ENCODE results near the gene NUDT7. TPM values are rescaled to one million over a fixed set of nuclear protein-coding genes. Genes with fewer than 3 reads are reported as not detected.

The NUDT7 gene
- 5.1 and 6.7 TPM in 2 replicates for total RNA-seq (2022)
- percentile 44 among the genes with signal in this experiment for Bru-seq, nascent RNA
- BruChase-seq, experiment 1, labeled RNA remaining after a 6-hour chase: percentile 40 among the genes with signal in this experiment
- BruChase-seq, experiment 2, labeled RNA remaining after a 2-hour chase: percentile 45 among the genes with signal in this experiment
- long read RNA-seq, partial matches to known transcripts: 1 of 10 reads
- long read RNA-seq, other reads (novel, unspliced or antisense): 5 of 10 reads

DNA sequence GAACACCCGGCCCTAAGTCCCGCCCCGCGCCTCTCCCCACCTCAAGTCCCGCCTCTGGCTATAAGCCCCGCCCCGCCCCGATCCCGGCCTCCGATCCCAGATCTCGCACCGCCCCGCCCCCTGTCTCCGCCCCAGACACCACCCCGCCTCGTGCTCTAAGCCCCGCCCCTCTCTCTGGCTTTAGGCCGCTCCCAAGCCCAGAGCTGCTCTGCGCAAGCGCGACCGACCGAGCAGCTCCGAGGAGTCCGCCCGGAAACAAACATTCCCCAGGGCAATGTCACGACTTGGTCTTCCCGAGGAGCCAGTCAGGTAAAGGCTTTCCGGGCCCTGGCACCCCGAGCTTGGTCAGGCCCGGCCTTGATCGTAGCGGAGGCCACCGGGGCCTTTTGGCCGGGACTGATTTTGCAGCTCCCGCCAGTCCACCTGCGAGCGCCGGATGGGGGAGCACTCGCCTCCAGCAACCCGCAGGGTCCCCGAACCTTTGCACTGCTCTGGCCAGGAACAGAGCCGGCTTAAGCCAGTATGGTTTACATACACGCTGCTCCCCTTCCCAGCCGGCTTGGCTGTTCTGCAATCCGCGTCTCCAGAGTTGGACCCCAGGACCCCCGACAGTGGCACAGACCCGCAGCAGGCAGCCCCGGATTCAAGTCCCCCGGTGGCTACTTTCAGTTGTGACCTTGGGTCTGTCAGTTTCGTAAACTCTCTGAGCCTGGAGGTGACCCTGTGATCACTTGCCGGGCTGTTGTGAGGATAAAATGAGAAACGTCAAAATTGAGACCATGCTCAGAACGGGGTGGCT lies at the start of gene NUDT7:
Gene NUDT7 (plus strand): TSS at position 206 of the 799 bp plus-strand sequence. CDS start 69 bp downstream, at position 275.
- TF ChIP-seq, protein P1, sequence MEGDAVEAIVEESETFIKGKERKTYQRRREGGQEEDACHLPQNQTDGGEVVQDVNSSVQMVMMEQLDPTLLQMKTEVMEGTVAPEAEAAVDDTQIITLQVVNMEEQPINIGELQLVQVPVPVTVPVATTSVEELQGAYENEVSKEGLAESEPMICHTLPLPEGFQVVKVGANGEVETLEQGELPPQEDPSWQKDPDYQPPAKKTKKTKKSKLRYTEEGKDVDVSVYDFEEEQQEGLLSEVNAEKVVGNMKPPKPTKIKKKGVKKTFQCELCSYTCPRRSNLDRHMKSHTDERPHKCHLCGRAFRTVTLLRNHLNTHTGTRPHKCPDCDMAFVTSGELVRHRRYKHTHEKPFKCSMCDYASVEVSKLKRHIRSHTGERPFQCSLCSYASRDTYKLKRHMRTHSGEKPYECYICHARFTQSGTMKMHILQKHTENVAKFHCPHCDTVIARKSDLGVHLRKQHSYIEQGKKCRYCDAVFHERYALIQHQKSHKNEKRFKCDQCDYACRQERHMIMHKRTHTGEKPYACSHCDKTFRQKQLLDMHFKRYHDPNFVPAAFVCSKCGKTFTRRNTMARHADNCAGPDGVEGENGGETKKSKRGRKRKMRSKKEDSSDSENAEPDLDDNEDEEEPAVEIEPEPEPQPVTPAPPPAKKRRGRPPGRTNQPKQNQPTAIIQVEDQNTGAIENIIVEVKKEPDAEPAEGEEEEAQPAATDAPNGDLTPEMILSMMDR (IDR thresholded peaks at IDR 0.05; ENCODE audit: unreplicated experiment): no peak
- ChIA-PET POLR2A (interaction anchor here (0.6 to 1.2 kb wide), 5 partner anchors 9 to 1633 kb away, joined by 3 to 5 read pairs (median 3); no protein-coding TSS in a partner anchor), CTCF (interaction anchor here (0.6 to 1.3 kb wide), 4 partner anchors 62 to 1481 kb away, joined by 3 to 4 read pairs (median 4); partner anchors contain the start of gene WWOX)
- Mint-ChIP-seq H3K4me3 (ENCODE audit: unreplicated experiment) (peak within 1 kb of the TSS; percentile 76), H3K9me3 (ENCODE audit: unreplicated experiment) (no peaks in the 10 kb centered on the region), H3K27me3 (ENCODE audit: insufficient read depth, unreplicated experiment) (no peaks in the 10 kb centered on the region), H3K27ac (ENCODE audit: low read depth, unreplicated experiment) (peak within 1 kb of the TSS; percentile 80), H3K36me3 (ENCODE audit: insufficient read depth, unreplicated experiment) (no peaks in the 10 kb centered on the region), H3K4me1 (ENCODE audit: insufficient read depth, unreplicated experiment) (peaks cover 6% of the 10 kb centered on the region)
- BruUV-seq (replicated peaks): no TSS peak
- intact Hi-C loops (cut with micrococcal nuclease): loop anchor here (2.0 kb wide), 1 partner anchor 58 kb away; no protein-coding TSS in a partner anchor
- peak; percentile 96 for DNase-seq (ENCODE audit: unreplicated experiment)

- CTCF ChIA-PET: interaction anchor here (0.6 to 5.8 kb wide), 34 partner anchors 9 to 631 kb away, joined by 3 to 124 read pairs (median 3); partner anchors contain the start of gene WWOX
- POLR2A ChIA-PET: no interaction called here
- Mint-ChIP-seq H3K27ac (ENCODE audit: low read depth, unreplicated experiment) (no peak overlapping the region), H3K27me3 (ENCODE audit: insufficient read depth, unreplicated experiment) (peaks cover 7% of the 10 kb centered on the region), H3K4me3 (ENCODE audit: unreplicated experiment) (no peak overlapping the region), H3K4me1 (ENCODE audit: insufficient read depth, unreplicated experiment) (no peaks in the 10 kb centered on the region), H3K9me3 (ENCODE audit: unreplicated experiment) (no peaks in the 10 kb centered on the region), H3K36me3 (ENCODE audit: insufficient read depth, unreplicated experiment) (no peaks in the 10 kb centered on the region)
- TF ChIP-seq, protein P1 (IDR thresholded peaks at IDR 0.05; ENCODE audit: unreplicated experiment): no peak
- intact Hi-C loops (cut with micrococcal nuclease): loop anchor here (1.0 to 2.0 kb wide), 4 partner anchors 107 to 424 kb away; partner anchors contain the start of gene WWOX
- BruUV-seq (replicated peaks): no TSS peak
- no peak for DNase-seq (ENCODE audit: unreplicated experiment)
These were observed 47.4 kb upstream of the NUDT7 start for GRCh38 chr16:77674888-77675287.

DNA sequence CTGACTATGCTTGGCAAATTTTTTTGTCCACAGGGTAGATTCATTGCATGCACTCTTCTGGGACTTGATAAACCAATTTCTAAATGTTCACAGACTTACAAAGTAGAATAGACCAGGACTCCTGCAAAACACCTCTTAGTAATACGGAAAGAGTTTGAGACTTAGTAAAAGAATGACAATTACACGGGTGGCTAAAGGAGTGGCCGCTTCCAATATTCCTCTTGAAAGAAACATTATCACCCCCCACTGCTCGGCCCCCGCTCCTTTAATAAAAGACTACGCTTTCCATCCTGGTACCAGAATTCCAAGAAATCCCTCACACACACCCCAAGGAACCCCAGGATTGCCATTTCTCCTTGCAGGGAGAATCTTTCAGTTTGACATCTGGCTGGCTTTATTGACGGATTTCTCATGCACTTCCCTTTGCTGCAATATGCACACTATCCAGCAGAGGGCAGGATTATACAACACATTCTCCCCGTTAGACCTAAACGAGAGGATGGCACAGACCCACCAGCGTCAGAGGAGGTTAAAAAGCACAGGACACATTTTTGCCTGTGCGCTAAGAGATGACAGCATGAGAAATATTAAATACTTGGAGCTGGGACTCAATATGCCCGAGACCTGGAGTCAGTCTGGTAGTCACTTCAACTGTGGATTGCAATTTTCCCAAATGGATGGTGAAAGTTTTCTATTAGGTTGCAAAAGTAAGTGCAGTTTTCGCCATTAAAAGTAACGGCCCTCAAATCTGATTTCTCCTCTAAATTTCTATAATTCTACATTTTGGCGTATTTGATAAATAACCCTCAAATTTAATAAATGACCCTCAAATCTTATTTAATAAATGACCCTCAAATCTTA lies 46.6 kb upstream of the NUDT7 start:
- Mint-ChIP-seq H3K9me3 (ENCODE audit: unreplicated experiment) (no peaks in the 10 kb centered on the region), H3K4me3 (ENCODE audit: unreplicated experiment) (no peak overlapping the region), H3K27me3 (ENCODE audit: insufficient read depth, unreplicated experiment) (peaks cover 7% of the 10 kb centered on the region), H3K36me3 (ENCODE audit: insufficient read depth, unreplicated experiment) (no peaks in the 10 kb centered on the region), H3K27ac (ENCODE audit: low read depth, unreplicated experiment) (no peak overlapping the region), H3K4me1 (ENCODE audit: insufficient read depth, unreplicated experiment) (no peaks in the 10 kb centered on the region)
- TF ChIP-seq, protein P1 (IDR thresholded peaks at IDR 0.05; ENCODE audit: unreplicated experiment): peak; percentile 80
- intact Hi-C loops (cut with micrococcal nuclease): loop anchor here (1.0 to 2.0 kb wide), 4 partner anchors 107 to 423 kb away; partner anchors contain the start of gene WWOX
- no TSS peak for BruUV-seq (replicated peaks)
- POLR2A ChIA-PET: no interaction called here
- CTCF ChIA-PET: interaction anchor here (0.6 to 5.8 kb wide), 37 partner anchors 8 to 630 kb away, joined by 3 to 124 read pairs (median 4); partner anchors contain the start of gene WWOX
- DNase-seq (ENCODE audit: unreplicated experiment): peak; percentile 78
